Retinal pigment epithelial cell (primary cell): Measurements from ENCODE around the gene SYNJ2.

Source experiments
- DNase-seq: peaks from one replicate; pipeline ENCODE4 v3.0.0-alpha.2; 2010; ENCODE audit warnings: low read depth
- H3K4me3 ChIP-seq: 2 replicates; pipeline ENCODE4 v1.5.1; 2011; ENCODE audit warnings: mild to moderate bottlenecking, low read length, control low read depth, moderate library complexity
- TF ChIP-seq, protein P1 (sequence below): conservative IDR thresholded peaks from 2 replicates; pipeline ENCODE4 v1.5.1; 2011; ENCODE audit warnings: low read depth, low read length, control low read depth, inconsistent platforms

SYNJ2 gene

DNA sequence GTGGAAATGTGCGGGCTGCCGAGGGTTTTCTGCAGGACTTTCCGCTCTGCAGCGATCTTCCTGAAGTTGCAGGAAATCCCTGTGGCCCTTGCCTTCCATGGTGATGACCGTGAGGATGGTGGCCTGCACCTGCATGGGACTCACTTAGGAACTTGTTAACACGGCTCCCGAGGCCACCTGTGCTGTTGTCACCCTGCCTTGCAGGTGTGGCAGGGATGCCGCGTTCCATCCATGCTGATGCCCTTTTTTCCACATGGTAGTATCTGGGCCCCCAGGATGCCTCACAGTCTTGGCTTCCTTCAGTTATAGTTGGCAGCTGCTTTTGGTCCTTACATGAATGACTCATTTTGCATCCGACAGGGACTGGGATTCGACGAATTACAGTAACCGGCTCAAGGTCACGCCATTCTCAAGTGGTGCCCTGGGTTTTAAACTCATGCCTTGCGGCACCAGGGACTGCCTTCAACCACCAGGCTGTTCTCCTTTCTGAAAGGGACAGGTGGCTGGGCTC lies 37.2 kb downstream of the SYNJ2 start:
- TF ChIP-seq, protein P1, sequence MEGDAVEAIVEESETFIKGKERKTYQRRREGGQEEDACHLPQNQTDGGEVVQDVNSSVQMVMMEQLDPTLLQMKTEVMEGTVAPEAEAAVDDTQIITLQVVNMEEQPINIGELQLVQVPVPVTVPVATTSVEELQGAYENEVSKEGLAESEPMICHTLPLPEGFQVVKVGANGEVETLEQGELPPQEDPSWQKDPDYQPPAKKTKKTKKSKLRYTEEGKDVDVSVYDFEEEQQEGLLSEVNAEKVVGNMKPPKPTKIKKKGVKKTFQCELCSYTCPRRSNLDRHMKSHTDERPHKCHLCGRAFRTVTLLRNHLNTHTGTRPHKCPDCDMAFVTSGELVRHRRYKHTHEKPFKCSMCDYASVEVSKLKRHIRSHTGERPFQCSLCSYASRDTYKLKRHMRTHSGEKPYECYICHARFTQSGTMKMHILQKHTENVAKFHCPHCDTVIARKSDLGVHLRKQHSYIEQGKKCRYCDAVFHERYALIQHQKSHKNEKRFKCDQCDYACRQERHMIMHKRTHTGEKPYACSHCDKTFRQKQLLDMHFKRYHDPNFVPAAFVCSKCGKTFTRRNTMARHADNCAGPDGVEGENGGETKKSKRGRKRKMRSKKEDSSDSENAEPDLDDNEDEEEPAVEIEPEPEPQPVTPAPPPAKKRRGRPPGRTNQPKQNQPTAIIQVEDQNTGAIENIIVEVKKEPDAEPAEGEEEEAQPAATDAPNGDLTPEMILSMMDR: no peak
- H3K4me3 ChIP-seq: no peak overlapping the region
- DNase-seq: peak; percentile 69

DNA sequence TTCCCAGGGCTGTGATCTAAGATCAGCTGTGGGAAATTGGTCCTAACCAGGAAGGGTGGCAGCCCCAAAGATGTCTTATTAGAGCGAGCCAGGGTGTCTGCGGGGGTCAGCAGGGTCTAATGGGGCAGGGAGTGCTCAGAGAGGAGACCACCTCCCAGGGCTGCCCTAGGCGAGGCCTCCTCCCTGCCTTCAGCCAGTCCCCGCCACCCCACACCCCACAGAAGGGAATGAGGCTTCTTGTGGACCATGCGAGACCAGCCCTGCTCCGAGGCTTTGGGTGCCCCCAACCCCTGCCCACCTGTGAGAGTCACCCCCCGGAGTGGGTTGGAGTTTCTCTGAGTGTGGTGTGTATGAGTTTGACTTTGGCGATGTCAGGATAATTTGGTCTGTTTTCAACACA lies 37.8 kb downstream of the SYNJ2 start:
- no peak for DNase-seq
- TF ChIP-seq, protein P1: no peak
- no peak overlapping the region for H3K4me3 ChIP-seq

DNA sequence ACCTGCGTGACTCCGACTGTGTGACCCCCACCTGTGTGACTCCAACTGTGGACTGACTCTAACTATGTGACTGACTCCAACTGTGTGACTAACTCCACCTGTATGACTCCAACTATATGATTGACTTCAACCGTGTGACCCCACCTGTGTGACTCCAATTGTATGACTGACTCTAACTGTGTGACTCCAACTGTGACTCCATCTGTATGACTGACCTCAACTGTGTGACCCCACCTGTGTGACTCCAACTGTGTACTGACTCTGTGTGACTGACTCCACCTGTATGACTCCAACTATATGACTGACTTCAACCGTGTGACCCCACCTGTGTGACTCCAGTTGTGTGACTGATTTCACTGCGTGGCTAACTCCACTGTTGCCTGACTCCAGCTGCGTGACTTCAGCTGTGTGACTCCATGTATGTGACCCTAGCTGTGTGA lies 38.6 kb downstream of the SYNJ2 start:
- H3K4me3 ChIP-seq: no peak overlapping the region
- DNase-seq: no peak
- TF ChIP-seq, protein P1: no peak

DNA sequence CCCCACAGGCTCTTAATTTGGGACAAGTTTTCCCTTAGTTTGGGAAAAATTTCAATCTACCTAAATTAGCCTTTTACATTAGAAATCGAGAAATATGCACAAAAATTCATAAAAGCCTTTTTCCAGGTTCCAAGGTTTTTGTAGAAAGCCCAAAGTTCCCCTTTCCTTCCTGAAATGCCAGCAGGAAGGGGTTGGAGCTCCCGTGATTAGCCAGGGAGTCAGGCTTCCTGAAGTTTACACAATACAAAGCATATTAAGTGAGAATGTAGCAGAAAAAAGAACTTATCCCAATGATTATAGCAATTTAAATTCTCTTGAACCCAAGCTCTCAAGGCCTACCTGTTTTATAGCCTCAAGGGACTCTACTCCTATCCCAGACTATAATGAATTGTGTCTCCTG lies 39.1 kb downstream of the SYNJ2 start:
- no peak overlapping the region for H3K4me3 ChIP-seq
- DNase-seq: no peak
- TF ChIP-seq, protein P1: no peak

DNA sequence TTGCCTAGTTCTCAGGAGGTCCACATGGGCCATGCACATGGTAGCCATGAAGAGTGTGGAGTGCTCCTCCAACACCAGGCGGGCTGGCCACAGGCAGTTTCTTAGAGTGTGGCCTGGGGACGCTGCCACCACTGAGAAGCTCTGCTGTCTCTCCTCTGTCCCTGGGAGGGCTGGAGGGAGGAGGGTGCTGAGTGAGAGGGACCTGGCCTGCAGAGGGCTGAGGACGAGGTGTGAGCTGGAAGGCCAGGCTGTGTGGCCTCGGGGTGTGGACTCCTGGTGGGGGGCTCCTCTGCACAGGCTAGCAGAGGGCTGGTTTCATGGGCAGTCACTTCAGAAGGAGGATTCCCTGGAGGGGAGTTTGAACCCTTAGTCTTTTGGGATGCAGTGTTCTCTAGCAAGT lies 39.7 kb downstream of the SYNJ2 start:
- no peak for DNase-seq
- no peak overlapping the region for H3K4me3 ChIP-seq
- TF ChIP-seq, protein P1: no peak

DNA sequence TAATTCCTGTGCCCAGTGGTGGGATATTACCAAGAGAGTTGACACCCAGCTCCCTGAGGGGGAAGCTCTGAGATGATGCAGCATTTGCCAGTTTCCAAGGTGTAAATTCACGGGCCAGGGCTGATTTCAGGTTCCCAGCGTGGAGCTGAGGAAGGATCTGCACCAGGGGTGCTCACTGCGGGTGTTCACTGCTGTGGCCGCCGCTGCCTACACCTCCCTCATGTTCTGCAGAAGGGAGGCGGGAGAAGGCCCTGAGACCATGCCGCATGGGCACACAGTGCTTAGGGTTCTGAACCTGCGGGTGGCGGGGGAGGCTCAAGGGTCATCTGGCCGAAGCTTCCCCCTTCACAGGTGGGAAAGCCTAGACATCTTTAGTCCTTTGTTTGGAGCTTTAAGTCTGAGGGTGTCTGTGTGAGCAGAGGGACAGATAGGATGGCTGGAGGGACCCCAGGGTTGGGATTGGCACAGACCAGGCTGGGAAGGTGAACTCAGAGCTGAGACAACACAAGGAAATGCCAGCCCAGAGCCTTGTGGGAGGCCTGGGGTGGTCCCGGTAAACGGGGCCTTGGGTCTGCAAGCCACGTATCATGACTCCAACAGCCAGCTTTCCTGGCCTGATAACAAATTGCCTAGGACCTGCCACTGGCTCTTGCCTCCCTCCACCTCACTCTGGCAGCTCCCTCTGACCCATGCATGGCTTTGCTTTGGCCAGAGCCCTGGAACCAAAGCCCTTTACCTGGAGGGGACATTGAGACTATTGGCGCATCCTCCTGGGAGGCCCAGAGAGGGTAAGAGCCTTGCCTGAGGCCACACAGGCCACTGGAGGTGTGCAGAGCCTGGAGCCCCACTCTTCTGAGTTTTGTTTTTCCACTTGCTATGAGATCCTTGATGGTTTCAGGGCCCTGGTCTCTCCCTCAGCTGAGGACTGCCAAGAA lies 40.4 kb downstream of the SYNJ2 start:
- no peak for DNase-seq
- no peak overlapping the region for H3K4me3 ChIP-seq
- TF ChIP-seq, protein P1: no peak
